ENCODE results near the gene SRSF6.

DNA sequence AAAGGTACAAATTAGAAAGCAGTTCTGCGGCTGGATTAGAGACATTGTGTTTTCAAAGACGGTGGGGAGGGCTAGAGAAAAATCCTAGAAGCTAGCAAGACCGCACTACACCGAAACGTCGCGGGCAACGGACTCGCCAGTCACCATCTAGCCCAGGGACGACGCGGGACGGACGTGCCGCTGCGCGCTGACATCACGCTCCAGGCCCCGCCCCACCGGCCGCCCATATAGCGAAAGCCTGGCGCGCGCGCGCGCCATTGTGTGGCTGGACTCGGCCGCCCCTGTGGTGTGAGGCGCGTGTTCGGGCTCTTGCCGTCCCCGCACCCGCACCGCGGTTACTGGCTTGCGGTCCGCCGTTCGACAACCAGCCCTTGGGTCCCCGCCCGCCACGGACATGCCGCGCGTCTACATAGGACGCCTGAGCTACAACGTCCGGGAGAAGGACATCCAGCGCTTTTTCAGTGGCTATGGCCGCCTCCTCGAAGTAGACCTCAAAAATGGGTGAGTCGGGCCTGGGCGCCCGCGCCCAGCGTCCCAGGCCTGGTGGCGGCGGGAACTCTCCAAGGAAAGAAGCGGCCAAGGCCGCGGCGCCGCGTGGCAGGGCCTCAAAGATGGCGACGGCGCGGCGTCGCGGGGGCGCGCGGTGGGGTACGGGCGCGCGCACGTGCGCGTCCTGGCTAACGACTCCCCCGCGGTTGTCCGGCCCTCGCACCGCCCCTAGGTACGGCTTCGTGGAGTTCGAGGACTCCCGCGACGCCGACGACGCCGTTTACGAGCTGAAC lies at the start of gene SRSF6:
- TF ChIP-seq, protein P1, sequence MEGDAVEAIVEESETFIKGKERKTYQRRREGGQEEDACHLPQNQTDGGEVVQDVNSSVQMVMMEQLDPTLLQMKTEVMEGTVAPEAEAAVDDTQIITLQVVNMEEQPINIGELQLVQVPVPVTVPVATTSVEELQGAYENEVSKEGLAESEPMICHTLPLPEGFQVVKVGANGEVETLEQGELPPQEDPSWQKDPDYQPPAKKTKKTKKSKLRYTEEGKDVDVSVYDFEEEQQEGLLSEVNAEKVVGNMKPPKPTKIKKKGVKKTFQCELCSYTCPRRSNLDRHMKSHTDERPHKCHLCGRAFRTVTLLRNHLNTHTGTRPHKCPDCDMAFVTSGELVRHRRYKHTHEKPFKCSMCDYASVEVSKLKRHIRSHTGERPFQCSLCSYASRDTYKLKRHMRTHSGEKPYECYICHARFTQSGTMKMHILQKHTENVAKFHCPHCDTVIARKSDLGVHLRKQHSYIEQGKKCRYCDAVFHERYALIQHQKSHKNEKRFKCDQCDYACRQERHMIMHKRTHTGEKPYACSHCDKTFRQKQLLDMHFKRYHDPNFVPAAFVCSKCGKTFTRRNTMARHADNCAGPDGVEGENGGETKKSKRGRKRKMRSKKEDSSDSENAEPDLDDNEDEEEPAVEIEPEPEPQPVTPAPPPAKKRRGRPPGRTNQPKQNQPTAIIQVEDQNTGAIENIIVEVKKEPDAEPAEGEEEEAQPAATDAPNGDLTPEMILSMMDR (conservative IDR thresholded peaks at IDR 0.05 in 1 of 2, IDR thresholded peaks at IDR 0.05 in 1 of 2; ENCODE audit: extremely low read depth in 1 of 2, insufficient read depth in 1 of 2, low read depth in 1 of 2, low read length in 2 of 2), result no peak
- no peak for TF ChIP-seq EZH2 (IDR thresholded peaks at IDR 0.05; ENCODE audit: borderline replicate concordance, low read length)

Data from mammary epithelial cell (primary cell).